Neutrophil (primary cell): Measurements from ENCODE around the gene GPR35.

ENCODE experiments used
- H3K27ac ChIP-seq: fragments of 200-600 bp; sonication (generic); 2 replicates; pipeline ENCODE4 v1.5.1; 2016; ENCODE audit warnings: mild to moderate bottlenecking, moderate library complexity
- H3K27me3 ChIP-seq: fragments of 200-600 bp; sonication (generic); 2 replicates; pipeline ENCODE4 v1.6.0; 2016; ENCODE audit warnings: mild to moderate bottlenecking
- H3K36me3 ChIP-seq: fragments of 200-600 bp; sonication (generic); 2 replicates; pipeline ENCODE4 v1.5.1; 2017
- H3K4me1 ChIP-seq, 2 experiments: fragments of 200-600 bp in 1 of 2; sonication (generic) in 1 of 2; 1 replicate in 1 of 2; 2 replicates in 1 of 2; pipeline versions ENCODE4 v1.5.1 to v1.6.1; 2013 to 2016; ENCODE audit warnings: low read depth in 1 of 2, low read length in 1 of 2, mild to moderate bottlenecking in 1 of 2, moderate library complexity in 1 of 2; ENCODE audit not compliant: control insufficient read depth in 1 of 2, insufficient read depth in 1 of 2
- H3K4me3 ChIP-seq, 2 experiments: fragments of 200-600 bp in 1 of 2; sonication (generic) in 1 of 2; 1 replicate in 1 of 2; 2 replicates in 1 of 2; pipeline ENCODE4 v1.5.1; 2013 to 2016; ENCODE audit warnings: low read depth in 1 of 2, low read length in 1 of 2, mild to moderate bottlenecking in 1 of 2, moderate library complexity in 1 of 2
- H3K9me3 ChIP-seq: fragments of 200-600 bp; sonication (generic); 2 replicates; pipeline ENCODE4 v1.5.1; 2016
- TF ChIP-seq, protein P1 (sequence below): fragments of 200-600 bp; sonication (generic); IDR thresholded peaks from 2 replicates; pipeline ENCODE4 v1.5.1; 2016; ENCODE audit warnings: antibody characterized with exemption

Gene GPR35

GRCh38 chr2:240643093-240643810 is 18.0 kb downstream of the GPR35 start:
- H3K36me3 ChIP-seq: no peaks in the 10 kb centered on the region
- TF ChIP-seq, protein P1, sequence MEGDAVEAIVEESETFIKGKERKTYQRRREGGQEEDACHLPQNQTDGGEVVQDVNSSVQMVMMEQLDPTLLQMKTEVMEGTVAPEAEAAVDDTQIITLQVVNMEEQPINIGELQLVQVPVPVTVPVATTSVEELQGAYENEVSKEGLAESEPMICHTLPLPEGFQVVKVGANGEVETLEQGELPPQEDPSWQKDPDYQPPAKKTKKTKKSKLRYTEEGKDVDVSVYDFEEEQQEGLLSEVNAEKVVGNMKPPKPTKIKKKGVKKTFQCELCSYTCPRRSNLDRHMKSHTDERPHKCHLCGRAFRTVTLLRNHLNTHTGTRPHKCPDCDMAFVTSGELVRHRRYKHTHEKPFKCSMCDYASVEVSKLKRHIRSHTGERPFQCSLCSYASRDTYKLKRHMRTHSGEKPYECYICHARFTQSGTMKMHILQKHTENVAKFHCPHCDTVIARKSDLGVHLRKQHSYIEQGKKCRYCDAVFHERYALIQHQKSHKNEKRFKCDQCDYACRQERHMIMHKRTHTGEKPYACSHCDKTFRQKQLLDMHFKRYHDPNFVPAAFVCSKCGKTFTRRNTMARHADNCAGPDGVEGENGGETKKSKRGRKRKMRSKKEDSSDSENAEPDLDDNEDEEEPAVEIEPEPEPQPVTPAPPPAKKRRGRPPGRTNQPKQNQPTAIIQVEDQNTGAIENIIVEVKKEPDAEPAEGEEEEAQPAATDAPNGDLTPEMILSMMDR: no peak
- H3K4me3 ChIP-seq: no peak overlapping the region
- H3K4me1 ChIP-seq: peaks cover 0 to 4% of the 10 kb centered on the region in 2 experiments
- H3K9me3 ChIP-seq: no peaks in the 10 kb centered on the region
- peaks cover 17% of the 10 kb centered on the region for H3K27me3 ChIP-seq
- no peak overlapping the region for H3K27ac ChIP-seq

GRCh38 chr2:240643811-240644150 is 18.5 kb downstream of the GPR35 start:
- H3K27me3 ChIP-seq: peaks cover 22% of the 10 kb centered on the region

GRCh38 chr2:240644171-240644651 is 18.9 kb downstream of the GPR35 start:
- H3K36me3 ChIP-seq: no peaks in the 10 kb centered on the region
- no peak overlapping the region for H3K27ac ChIP-seq
- peaks cover 27% of the 10 kb centered on the region for H3K27me3 ChIP-seq
- TF ChIP-seq, protein P1: no peak
- H3K4me1 ChIP-seq: peaks cover 0 to 4% of the 10 kb centered on the region in 2 experiments
- H3K9me3 ChIP-seq: no peaks in the 10 kb centered on the region
- H3K4me3 ChIP-seq: no peak overlapping the region

More at GRCh38 chr2:240643811-240644150, 18.5 kb downstream of the GPR35 start:
- Histone ChIP-seq H3K36me3 (no peaks in the 10 kb centered on the region), H3K27ac (no peak overlapping the region), H3K4me3 (no peak overlapping the region), H3K4me1 (peaks cover 0 to 4% of the 10 kb centered on the region in 2 experiments), H3K9me3 (no peaks in the 10 kb centered on the region)
- TF ChIP-seq, protein P1: no peak

DNA sequence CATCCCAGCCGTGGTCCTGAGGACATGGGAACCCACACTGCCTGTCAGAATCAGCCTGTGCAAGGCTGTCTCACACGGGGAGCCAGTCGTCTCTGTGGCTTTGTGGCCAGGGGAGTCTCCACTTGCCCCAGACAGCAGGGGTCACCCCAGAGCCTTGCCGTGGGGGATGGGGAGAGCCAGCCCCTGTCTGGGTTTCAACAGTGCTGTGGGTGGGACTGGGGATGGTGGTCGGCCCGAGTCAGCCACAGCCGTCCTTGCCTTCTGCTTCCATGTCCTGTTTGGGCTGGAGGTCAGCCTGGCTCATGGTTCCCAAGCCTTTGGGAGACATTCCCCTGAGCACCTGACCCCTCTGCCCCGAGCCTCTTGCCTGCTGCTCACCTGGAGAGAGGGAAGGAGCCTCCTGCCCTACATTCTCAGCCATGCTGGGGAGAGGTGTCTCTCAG is 19.6 kb downstream of the GPR35 start:
- H3K4me3 ChIP-seq: no peak overlapping the region
- H3K36me3 ChIP-seq: no peaks in the 10 kb centered on the region
- peaks cover 32% of the 10 kb centered on the region for H3K27me3 ChIP-seq
- peaks cover 0 to 4% of the 10 kb centered on the region in 2 experiments for H3K4me1 ChIP-seq
- H3K9me3 ChIP-seq: no peaks in the 10 kb centered on the region
- TF ChIP-seq, protein P1: no peak
- H3K27ac ChIP-seq: no peak overlapping the region

- TF ChIP-seq, protein P1: no peak
- Histone ChIP-seq H3K27me3 (peaks cover 37% of the 10 kb centered on the region), H3K27ac (no peak overlapping the region), H3K4me3 (no peak overlapping the region), H3K9me3 (no peaks in the 10 kb centered on the region), H3K36me3 (no peaks in the 10 kb centered on the region), H3K4me1 (peaks cover 0 to 4% of the 10 kb centered on the region in 2 experiments)
These were observed 20.1 kb downstream of the GPR35 start for GRCh38 chr2:240645346-240645745.
